Measurements from ENCODE around the gene ELF4. TPM values are rescaled to one million over a fixed set of nuclear protein-coding genes. Genes with fewer than 3 reads are reported as not detected.
"Not testable (repeated sequence)": the region's sequence is repeated elsewhere in the genome, so short reads cannot be mapped to it uniquely, and the experiment has no call there.

ELF4 gene
- total RNA-seq, 1 donor from 2014 or later, result 0.41 TPM

- not testable (repeated sequence) for DNase-seq (ENCODE audit: low spot score in 2 of 2); FAIRE-seq
Observed at GRCh38 chrX:130115119-130115885, 5.0 kb upstream of the ELF4 start.

GRCh38 chrX:130114141-130114588 is 3.9 kb upstream of the ELF4 start:
- DNase-seq (ENCODE audit: low spot score in 2 of 2) (no peak), FAIRE-seq (no peak)

DNA sequence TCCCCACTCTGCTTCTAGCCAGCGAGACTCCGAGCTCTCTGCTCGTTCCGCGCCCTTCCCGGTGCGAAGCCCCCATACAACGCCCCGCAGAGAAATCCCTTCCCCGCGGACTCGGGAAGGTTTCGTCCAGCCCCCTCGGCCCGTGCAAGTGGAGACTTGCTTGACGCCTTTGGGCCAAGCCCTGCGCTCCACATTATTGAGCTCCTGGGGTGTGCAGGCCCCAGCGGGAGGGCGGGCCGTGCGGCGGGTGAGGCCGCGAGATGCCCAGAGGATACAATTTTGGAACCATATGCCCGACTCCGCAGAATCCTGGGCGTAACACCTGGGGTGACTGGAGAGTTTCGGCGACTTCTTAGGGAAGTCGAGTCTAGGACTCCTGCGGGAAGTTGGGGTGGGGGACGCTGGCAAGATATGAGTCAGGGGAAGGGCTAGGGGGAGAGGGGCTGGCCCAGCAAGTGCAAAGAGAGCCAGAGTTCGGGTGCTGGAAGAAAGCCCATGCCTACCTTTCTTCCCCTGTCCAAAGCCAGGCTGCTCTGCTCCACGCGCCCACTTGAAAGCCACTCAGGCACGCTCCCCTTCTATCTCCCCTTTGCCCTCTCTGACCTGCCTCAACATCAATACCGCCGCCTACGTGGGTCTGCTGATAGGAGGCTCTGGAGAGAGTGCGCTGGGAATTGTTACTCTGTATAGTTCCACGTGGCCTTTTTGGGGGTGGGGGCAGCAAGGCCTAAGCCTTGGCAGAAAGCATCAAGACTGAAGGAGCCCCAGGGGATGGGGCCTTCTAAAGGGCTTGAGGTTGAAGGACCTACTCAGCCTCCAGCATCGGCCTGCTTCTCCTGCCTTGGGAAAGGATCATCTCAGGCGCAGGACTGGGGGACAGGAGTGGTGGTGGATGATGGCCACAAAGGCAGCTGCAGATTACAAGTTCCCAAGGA is 1.2 kb upstream of the ELF4 start:
- DNase-seq (ENCODE audit: low spot score in 2 of 2) (no peak), FAIRE-seq (no peak)

- DNase-seq (ENCODE audit: low spot score in 2 of 2) (no peak), FAIRE-seq (no peak)
Observed at GRCh38 chrX:130109429-130110378, 593 bp downstream of the ELF4 start.

- DNase-seq (ENCODE audit: low spot score in 2 of 2) (no peak), FAIRE-seq (no peak)
Observed at GRCh38 chrX:130108647-130109428, 1.5 kb downstream of the ELF4 start.

GRCh38 chrX:130106071-130106470 is 4.2 kb downstream of the ELF4 start:
- FAIRE-seq, result no peak
- DNase-seq (ENCODE audit: low spot score in 2 of 2), result no peak

DNA sequence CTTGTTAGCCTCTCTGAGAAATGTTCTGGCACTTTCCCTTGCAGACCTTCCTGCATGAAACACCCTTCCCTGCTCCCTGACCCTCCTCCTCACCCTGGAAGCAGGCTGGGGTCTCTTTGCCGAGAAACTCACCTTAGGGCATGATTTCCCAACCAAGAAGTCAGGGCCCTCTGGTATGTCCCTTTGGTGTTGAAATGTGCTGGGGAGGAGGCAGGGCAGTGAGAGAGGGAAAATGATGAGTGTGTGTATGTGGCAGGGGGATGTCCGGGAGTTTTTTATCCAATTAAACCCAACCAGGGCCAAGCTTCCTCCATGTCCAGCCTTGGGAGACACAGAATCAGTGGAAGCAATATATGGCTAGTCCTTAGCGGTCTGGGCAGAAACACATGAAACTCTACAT is 5.1 kb downstream of the ELF4 start:
- FAIRE-seq (no peak), DNase-seq (ENCODE audit: low spot score in 2 of 2) (no peak)

- FAIRE-seq (no peak), DNase-seq (ENCODE audit: low spot score in 2 of 2) (no peak)
Observed at GRCh38 chrX:130103605-130104004, 6.7 kb downstream of the ELF4 start.

- no peak for FAIRE-seq
- DNase-seq (ENCODE audit: low spot score in 2 of 2), result no peak
Observed at GRCh38 chrX:130100180-130100579, 10.1 kb downstream of the ELF4 start.

GRCh38 chrX:130098210-130098552 is 12.1 kb downstream of the ELF4 start:
- DNase-seq (ENCODE audit: low spot score in 2 of 2) (no peak), FAIRE-seq (no peak)

DNA sequence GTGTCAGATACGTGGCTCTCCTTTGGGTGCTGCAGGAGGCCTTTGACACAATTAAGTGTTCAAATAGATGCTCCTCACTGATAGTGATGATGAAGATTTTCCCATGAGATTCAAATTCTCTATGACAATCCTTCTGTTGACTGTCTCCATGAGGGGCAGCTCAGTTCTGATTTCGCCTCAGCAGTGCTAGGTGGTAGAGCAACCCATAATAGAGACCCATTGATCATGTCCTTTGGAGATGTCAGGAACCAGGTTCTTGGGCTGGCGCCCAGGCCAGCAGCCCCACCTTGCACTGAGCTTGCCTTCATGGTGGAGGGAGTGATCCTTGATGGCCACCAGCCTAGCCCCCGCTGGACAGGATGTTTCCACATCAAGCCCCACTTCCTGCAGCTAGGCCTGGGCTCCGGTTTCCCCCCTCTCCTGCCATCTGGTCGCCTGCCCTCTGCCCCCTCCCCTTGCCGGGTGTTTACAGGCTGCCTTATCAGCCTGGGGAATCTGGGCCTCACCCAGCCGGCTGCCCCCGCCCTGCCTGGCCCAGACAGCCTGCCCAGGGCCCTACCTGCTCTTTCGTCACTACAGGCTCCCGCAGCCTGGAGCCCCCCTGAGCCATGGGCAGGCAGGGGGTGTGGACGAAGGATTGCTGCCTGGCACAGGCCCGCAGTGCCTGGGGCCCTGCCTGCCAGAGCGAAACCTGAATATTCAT is 12.6 kb downstream of the ELF4 start:
- FAIRE-seq, result no peak
- no peak for DNase-seq (ENCODE audit: low spot score in 2 of 2)

DNA sequence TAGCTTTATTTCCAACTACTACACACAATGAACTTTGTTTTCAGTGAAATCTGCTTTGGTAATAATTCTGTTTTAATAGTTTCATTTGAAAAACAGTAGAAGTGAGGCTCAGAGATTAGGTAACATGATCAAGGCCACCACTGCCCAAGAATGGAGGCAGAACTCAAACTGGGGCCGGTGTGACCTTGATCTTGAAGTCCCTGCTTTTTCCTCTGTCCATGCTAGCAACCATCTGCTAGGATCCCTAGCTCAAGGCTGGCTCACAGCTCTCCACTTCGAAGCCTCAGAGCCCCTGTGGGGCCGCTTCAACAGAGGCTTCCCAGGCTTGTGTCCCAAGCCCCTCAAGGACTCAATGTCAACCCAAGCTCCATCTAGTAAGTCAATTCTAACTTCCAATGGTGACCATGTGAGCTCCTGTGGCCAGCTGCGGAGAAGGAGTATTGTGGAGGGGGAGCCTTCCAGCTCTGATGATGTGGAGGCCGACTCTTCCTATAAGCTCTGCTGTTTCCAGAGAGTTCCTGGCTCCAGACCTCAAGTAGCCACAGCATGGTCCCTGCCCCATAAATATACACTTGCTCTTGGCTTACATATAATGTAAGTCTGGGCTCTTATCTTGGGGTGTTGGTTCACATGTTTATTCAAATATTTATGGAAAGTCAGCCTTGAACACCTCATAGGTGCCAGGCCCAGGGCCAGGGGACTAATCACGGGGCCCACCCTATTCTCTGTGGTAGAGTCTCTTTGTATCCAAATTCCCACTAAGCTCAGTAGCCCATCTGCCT is 14.9 kb downstream of the ELF4 start:
- DNase-seq (ENCODE audit: low spot score in 2 of 2) (no peak), FAIRE-seq (no peak)

GRCh38 chrX:130094696-130095095 is 15.6 kb downstream of the ELF4 start:
- DNase-seq (ENCODE audit: low spot score in 2 of 2), result no peak
- no peak for FAIRE-seq

GRCh38 chrX:130093271-130093670 is 17.0 kb downstream of the ELF4 start:
- no peak for DNase-seq (ENCODE audit: low spot score in 2 of 2)
- FAIRE-seq, result no peak

DNA sequence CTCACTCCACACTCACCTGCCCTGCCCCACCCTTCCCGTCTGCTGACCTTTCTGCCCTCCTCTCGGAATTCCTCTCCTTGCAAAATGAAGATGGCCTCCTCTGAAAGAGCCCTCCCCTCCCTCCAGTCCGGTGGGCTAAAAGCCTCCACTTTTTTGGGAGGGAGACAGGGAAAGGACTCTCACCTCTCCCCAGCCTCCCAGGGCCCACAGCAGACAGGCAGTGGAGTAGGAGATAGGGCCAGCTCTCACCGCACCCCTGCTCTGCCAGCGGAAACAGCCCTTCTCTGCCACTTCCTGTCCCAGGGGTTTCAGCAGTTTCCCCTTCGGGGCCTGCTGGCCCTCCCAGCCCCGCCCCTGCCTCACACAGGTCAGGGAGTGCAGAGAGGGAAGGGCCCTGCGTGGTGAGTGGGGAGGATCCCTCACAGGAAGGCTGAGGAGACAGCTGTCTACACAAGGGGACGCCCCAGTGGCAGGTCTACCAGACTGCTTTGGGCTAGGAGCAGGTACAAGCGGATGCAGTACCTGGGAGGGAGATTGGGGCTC is 18.2 kb downstream of the ELF4 start:
- DNase-seq (ENCODE audit: low spot score in 2 of 2), result no peak
- no peak for FAIRE-seq

- no peak for DNase-seq (ENCODE audit: low spot score in 2 of 2)
- FAIRE-seq, result no peak
Observed at GRCh38 chrX:130090364-130090763, 19.9 kb downstream of the ELF4 start.

DNA sequence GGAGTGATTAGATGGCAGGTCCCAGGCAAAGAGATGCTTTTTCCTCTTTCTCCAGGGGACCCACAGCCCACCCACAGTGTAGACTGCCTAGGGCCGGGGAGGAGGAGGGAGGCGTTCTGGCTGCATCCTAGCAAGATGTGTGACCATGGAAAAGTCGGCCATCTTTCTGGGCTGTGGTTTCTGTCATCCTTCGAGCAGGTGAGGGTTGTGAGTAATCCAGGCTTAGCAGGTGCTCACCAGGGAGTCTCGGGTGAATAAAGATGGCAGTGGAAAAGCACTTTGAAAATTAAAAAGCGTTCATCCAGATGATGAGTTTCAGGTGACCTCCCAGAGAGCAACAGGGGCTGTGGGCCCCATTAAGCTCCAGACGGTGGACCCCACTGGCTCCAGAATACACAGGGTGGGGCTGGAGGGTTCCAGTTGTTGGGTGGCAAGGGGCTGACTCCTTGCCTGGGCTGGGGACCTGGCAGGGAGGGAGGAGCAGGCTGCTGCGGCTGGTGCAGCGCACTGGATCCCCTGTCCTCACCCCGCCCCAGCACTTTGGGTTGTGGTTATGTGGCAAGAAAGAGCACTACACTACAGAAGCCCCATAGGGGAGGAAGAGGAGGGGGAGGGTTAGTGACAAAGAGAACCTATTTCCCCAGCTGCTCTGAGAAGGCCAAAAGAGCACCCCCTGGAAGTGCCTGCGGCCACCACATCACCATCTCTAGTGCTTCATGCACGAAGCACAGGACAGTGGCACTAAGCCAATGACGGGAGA is 23.7 kb downstream of the ELF4 start:
- DNase-seq (ENCODE audit: low spot score in 2 of 2), result no peak
- FAIRE-seq, result no peak

Data from frontal cortex (tissue), 4 donors.